ENCODE results near the gene AGAP1.

AGAP1 gene

GRCh38 chr2:235793163-235793752, 299.4 kb downstream of the AGAP1 start:
- peak; percentile 37 for TF ChIP-seq CTCF (IDR thresholded peaks at IDR 0.05)

- no peak for TF ChIP-seq CTCF (IDR thresholded peaks at IDR 0.05)
These were observed 305.4 kb downstream of the AGAP1 start for GRCh38 chr2:235799281-235799680.

GRCh38 chr2:235802542-235802941, 308.7 kb downstream of the AGAP1 start:
- no peak for TF ChIP-seq CTCF (IDR thresholded peaks at IDR 0.05)

- TF ChIP-seq CTCF (IDR thresholded peaks at IDR 0.05): no peak
These were observed 309.2 kb downstream of the AGAP1 start for GRCh38 chr2:235803028-235803427.

- no peak for TF ChIP-seq CTCF (IDR thresholded peaks at IDR 0.05)
These were observed 310.8 kb downstream of the AGAP1 start for GRCh38 chr2:235804676-235805075.

GRCh38 chr2:235806986-235807750, 313.3 kb downstream of the AGAP1 start:
- no peak for TF ChIP-seq CTCF (IDR thresholded peaks at IDR 0.05)

DNA sequence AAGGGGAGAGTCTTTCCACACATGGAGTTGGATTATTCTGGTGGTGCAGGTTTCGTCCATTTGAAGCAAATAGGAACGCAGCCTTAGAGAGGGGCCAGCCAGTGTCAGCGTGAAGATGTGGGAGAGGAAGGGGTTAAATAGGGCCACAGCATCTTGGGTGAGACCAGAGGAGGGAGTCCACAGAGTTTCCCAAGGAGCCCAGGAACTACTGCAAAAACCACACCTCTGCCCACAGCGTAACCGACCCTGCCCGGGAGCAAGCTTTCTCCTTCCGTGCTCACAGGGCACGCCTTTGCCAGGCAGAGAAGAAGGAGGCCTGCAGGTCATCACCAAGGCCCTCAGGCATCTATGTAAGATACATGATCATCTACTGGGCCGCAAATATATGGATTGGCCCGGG, 314.5 kb downstream of the AGAP1 start:
- TF ChIP-seq CTCF (IDR thresholded peaks at IDR 0.05): no peak

All from LNCAP (cell line).